Smooth muscle cell (in vitro differentiated cells): Measurements from ENCODE around the gene GPAM. TPM values are rescaled to one million over a fixed set of nuclear protein-coding genes. Genes with fewer than 3 reads are reported as not detected.

Source experiments
- DNase-seq: peaks from one replicate; lab custom pipeline; 2025; ENCODE audit not compliant: unreplicated experiment; lab: John Stamatoyannopoulos, UW
- H2AFZ ChIP-seq: fragments of 200-600 bp; sonication (generic); 2 replicates; pipeline ENCODE4 v1.6.0; 2016; ENCODE audit warnings: antibody characterized with exemption, low read depth, mild to moderate bottlenecking
- H3F3A ChIP-seq: fragments of 200-600 bp; sonication (generic); 2 replicates; pipeline ENCODE4 v1.6.0; 2017; ENCODE audit warnings: antibody characterized with exemption, low read depth
- H3K27ac ChIP-seq: fragments of 200-600 bp; sonication (generic); 2 replicates; pipeline ENCODE4 v1.5.1; 2016; ENCODE audit warnings: low read depth, mild to moderate bottlenecking
- H3K27me3 ChIP-seq: fragments of 200-600 bp; sonication (generic); 2 replicates; pipeline ENCODE4 v1.6.1; 2016; ENCODE audit warnings: low read depth, mild to moderate bottlenecking
- H3K36me3 ChIP-seq: fragments of 200-600 bp; sonication (generic); 2 replicates; pipeline ENCODE4 v1.5.1; 2016; ENCODE audit warnings: low read depth
- H3K4me1 ChIP-seq: fragments of 200-600 bp; sonication (generic); 2 replicates; pipeline ENCODE4 v1.5.1; 2016; ENCODE audit warnings: low read depth
- H3K4me2 ChIP-seq: fragments of 200-600 bp; sonication (generic); 2 replicates; pipeline ENCODE4 v1.6.0; 2016; ENCODE audit warnings: mild to moderate bottlenecking
- H3K4me3 ChIP-seq: fragments of 200-600 bp; sonication (generic); 2 replicates; pipeline ENCODE4 v1.5.1; 2016; ENCODE audit warnings: mild to moderate bottlenecking
- H3K79me2 ChIP-seq: fragments of 200-600 bp; sonication (generic); 2 replicates; pipeline ENCODE4 v1.6.0; 2016; ENCODE audit warnings: low read depth, mild to moderate bottlenecking
- H3K9ac ChIP-seq: fragments of 200-600 bp; sonication (generic); 2 replicates; pipeline ENCODE4 v1.6.0; 2016; ENCODE audit warnings: low read depth
- H3K9me3 ChIP-seq: fragments of 200-600 bp; sonication (generic); replicated peaks from 2 replicates; pipeline ENCODE4 v1.5.1; 2016; ENCODE audit warnings: low read depth
- H4K20me1 ChIP-seq: fragments of 200-600 bp; sonication (generic); 2 replicates; pipeline ENCODE4 v1.6.0; 2016; ENCODE audit warnings: low read depth
- WGBS: methylation state at CpG from one replicate; pipeline ENCODE4 v1.1.7; 2016; ENCODE audit warnings: low lambda C conversion rate; 5-methylcytosine and 5-hydroxymethylcytosine counted together
- polyA plus RNA-seq: library from polyadenylated mRNA; unstranded; fragments of >200 nt; fragmentation: Nextera tagmentation; extraction: Ambion mirVana; gene quantifications from 2 replicates; pipeline ENCODE4 v1.2.1, GENCODE V29; 2016
- total RNA-seq: library from RNA; depleted of rRNA; stranded (reverse); fragments of >200 nt; gene quantifications from 2 replicates; pipeline ENCODE4 v1.2.3, GENCODE V29; 2014
- TF ChIP-seq, protein P1 (sequence below): fragments of 200-600 bp; sonication (generic); IDR thresholded peaks from 2 replicates; pipeline ENCODE4 v1.5.1; 2017; ENCODE audit warnings: borderline replicate concordance, mild to moderate bottlenecking, antibody characterized with exemption; ENCODE audit not compliant: insufficient read depth, poor library complexity, severe bottlenecking

The GPAM gene
- total and polyA plus RNA-seq, 2 experiments from 2014 or later: 5.1 to 11.7 TPM

DNA sequence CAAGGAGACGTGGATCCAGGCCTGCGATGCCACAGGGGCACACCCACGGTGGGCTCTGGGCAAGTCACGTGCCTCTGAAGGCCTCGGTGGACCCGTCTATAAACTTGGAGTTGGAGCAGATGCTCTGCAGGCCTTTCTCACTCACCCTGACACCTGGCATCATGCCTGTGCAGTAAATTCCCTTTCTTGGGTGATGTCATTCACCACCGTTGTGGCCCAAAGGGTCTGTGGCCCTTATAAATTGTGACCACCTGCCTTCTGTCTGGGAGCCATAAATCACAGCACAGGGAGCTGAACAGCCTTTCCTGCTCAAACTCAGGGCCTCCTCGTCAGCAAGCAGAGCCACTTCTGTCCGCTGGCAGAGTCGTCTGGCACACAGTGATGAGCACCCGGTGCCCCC, 52.2 kb downstream of the GPAM start:
- Histone ChIP-seq H2AFZ (no peak overlapping the region), H3K9ac (no peak overlapping the region), H3F3A (no peaks in the 10 kb centered on the region), H3K79me2 (no peaks in the 10 kb centered on the region), H3K4me1 (no peaks in the 10 kb centered on the region), H3K27me3 (no peaks in the 10 kb centered on the region), H3K9me3 (no peaks in the 10 kb centered on the region), H3K27ac (no peak overlapping the region), H3K36me3 (no peaks in the 10 kb centered on the region), H4K20me1 (no peaks in the 10 kb centered on the region), H3K4me2 (no peak overlapping the region), H3K4me3 (no peak overlapping the region)
- TF ChIP-seq, protein P1, sequence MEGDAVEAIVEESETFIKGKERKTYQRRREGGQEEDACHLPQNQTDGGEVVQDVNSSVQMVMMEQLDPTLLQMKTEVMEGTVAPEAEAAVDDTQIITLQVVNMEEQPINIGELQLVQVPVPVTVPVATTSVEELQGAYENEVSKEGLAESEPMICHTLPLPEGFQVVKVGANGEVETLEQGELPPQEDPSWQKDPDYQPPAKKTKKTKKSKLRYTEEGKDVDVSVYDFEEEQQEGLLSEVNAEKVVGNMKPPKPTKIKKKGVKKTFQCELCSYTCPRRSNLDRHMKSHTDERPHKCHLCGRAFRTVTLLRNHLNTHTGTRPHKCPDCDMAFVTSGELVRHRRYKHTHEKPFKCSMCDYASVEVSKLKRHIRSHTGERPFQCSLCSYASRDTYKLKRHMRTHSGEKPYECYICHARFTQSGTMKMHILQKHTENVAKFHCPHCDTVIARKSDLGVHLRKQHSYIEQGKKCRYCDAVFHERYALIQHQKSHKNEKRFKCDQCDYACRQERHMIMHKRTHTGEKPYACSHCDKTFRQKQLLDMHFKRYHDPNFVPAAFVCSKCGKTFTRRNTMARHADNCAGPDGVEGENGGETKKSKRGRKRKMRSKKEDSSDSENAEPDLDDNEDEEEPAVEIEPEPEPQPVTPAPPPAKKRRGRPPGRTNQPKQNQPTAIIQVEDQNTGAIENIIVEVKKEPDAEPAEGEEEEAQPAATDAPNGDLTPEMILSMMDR: no peak
- 92% methylated on average over 11 of the region's 11 CpGs for WGBS
- no peak for DNase-seq

DNA sequence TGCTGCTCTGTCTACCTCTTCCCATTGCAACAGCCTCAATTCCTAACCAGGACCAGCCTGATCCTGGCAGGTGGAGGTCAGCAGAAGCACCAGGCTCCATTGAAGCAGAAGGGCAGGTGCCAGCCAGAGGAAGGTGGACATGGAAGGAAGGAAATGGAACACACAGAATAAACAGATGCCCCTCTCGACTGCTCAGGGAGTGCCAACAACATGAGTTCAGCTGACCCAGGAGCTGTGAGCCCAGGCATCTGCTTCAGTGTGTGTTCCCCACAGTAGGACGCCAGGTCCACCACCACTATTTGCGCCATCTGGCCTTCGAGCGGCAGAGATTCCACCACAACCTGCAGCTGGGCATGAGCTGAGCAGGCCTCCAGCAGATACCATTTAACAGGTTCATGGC, 56.7 kb downstream of the GPAM start:
- no peak overlapping the region for H2AFZ ChIP-seq
- H3F3A ChIP-seq: no peaks in the 10 kb centered on the region
- 95% methylated on average over 5 of the region's 5 CpGs for WGBS

DNA sequence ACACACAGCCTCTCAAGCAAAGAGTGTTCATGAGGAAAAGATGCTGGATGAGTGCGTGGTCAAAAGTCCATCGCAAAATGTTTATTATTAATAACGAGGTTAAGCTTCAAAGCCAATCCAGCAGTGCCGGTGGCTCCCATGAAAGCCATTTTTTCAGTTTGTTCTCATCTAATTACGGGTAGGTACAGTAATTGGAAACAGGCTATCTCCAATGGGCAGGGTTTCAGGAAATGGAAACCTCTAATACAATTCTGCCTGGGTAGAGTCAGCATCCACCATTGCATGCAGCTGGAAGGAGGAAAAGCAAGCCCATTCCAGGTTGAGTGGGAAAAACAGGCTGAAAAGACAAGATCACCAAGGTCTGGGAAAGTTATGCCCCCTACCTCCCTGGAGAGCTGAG, 57.4 kb downstream of the GPAM start:
- TF ChIP-seq, protein P1: no peak
- no peaks in the 10 kb centered on the region for H3K9me3 ChIP-seq
- H4K20me1 ChIP-seq: no peaks in the 10 kb centered on the region
- 89% methylated on average over 5 of the region's 5 CpGs for WGBS
- no peak overlapping the region for H3K4me2 ChIP-seq
- no peaks in the 10 kb centered on the region for H3K79me2 ChIP-seq
- no peak overlapping the region for H3K4me3 ChIP-seq
- DNase-seq: no peak
- no peak overlapping the region for H3K9ac ChIP-seq
- H2AFZ ChIP-seq: no peak overlapping the region
- H3K27me3 ChIP-seq: no peaks in the 10 kb centered on the region
- H3K4me1 ChIP-seq: no peaks in the 10 kb centered on the region
- no peak overlapping the region for H3K27ac ChIP-seq
- H3F3A ChIP-seq: no peaks in the 10 kb centered on the region
- no peaks in the 10 kb centered on the region for H3K36me3 ChIP-seq

More for the DNA sequence above, 56.7 kb downstream of the GPAM start:
- Histone ChIP-seq H3K4me2 (no peak overlapping the region), H3K4me1 (no peaks in the 10 kb centered on the region), H3K79me2 (no peaks in the 10 kb centered on the region), H3K36me3 (no peaks in the 10 kb centered on the region), H3K27me3 (no peaks in the 10 kb centered on the region), H4K20me1 (no peaks in the 10 kb centered on the region), H3K9me3 (no peaks in the 10 kb centered on the region), H3K27ac (no peak overlapping the region), H3K4me3 (no peak overlapping the region), H3K9ac (no peak overlapping the region)
- no peak for DNase-seq
- TF ChIP-seq, protein P1: no peak

DNA sequence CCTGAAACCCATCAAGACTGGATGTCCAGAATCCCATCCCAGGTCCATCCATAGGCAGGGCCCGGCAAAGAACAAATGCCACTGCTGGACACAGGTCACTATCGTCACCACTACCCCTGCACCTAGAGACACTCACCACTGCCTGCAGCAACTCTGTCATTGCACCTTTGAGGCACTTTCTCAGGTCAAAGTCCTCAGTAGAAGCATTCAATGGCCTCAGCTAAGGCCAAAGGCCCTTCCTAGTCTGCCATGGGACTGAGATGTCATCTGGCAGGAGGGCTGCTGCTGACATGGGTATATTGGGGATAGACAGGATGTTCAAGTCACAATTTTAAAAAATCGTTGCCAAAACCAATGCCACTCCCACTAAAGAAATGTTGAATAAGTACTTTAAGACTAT, 58.7 kb downstream of the GPAM start:
- Histone ChIP-seq H3K4me3 (no peak overlapping the region), H3K27ac (no peak overlapping the region), H3F3A (no peaks in the 10 kb centered on the region), H4K20me1 (no peaks in the 10 kb centered on the region), H2AFZ (no peak overlapping the region), H3K4me2 (no peak overlapping the region), H3K9ac (no peak overlapping the region), H3K36me3 (no peaks in the 10 kb centered on the region), H3K9me3 (no peaks in the 10 kb centered on the region), H3K27me3 (no peaks in the 10 kb centered on the region), H3K4me1 (no peaks in the 10 kb centered on the region), H3K79me2 (no peaks in the 10 kb centered on the region)
- no peak for DNase-seq
- 89% methylated on average over 3 of the region's 3 CpGs for WGBS
- TF ChIP-seq, protein P1: no peak
